ENCODE data around the gene TFDP2.

The TFDP2 gene

GRCh38 chr3:142127941-142128658 lies 21.2 kb downstream of the TFDP2 start:
- H3K27ac ChIP-seq (ENCODE audit: low read length), result no peak overlapping the region

GRCh38 chr3:142124243-142124642 lies 25.1 kb downstream of the TFDP2 start:
- Histone ChIP-seq H3K27me3 (ENCODE audit: control insufficient read depth in 1 of 2, insufficient read depth in 2 of 2, low read length in 2 of 2) (no peaks in the 10 kb centered on the region), H3K4me3 (ENCODE audit: low read length in 2 of 2) (no peak overlapping the region), H3K36me3 (ENCODE audit: control insufficient read depth in 2 of 2, insufficient read depth in 2 of 2, low read length in 2 of 2) (no peaks in the 10 kb centered on the region), H3K9me3 (ENCODE audit: control insufficient read depth in 2 of 2, low read length in 2 of 2) (no peaks in the 10 kb centered on the region), H3K4me1 (ENCODE audit: control insufficient read depth, insufficient read depth, low read length) (no peaks in the 10 kb centered on the region), H3K27ac (ENCODE audit: low read length) (no peak overlapping the region), H3K9ac (ENCODE audit: low read length in 2 of 2) (no peak overlapping the region)

More at GRCh38 chr3:142127941-142128658, 21.2 kb downstream of the TFDP2 start:
- no peaks in the 10 kb centered on the region for H3K36me3 ChIP-seq (ENCODE audit: control insufficient read depth in 2 of 2, insufficient read depth in 2 of 2, low read length in 2 of 2)
- H3K27me3 ChIP-seq (ENCODE audit: control insufficient read depth in 1 of 2, insufficient read depth in 2 of 2, low read length in 2 of 2), result no peaks in the 10 kb centered on the region
- H3K4me3 ChIP-seq (ENCODE audit: low read length in 2 of 2), result no peak overlapping the region
- no peaks in the 10 kb centered on the region for H3K9me3 ChIP-seq (ENCODE audit: control insufficient read depth in 2 of 2, low read length in 2 of 2)
- no peaks in the 10 kb centered on the region for H3K4me1 ChIP-seq (ENCODE audit: control insufficient read depth, insufficient read depth, low read length)
- no peak overlapping the region for H3K9ac ChIP-seq (ENCODE audit: low read length in 2 of 2)

GRCh38 chr3:142120707-142121106 lies 28.6 kb downstream of the TFDP2 start:
- Histone ChIP-seq H3K9ac (ENCODE audit: low read length in 2 of 2) (no peak overlapping the region), H3K36me3 (ENCODE audit: control insufficient read depth in 2 of 2, insufficient read depth in 2 of 2, low read length in 2 of 2) (no peaks in the 10 kb centered on the region), H3K27ac (ENCODE audit: low read length) (no peak overlapping the region)

DNA sequence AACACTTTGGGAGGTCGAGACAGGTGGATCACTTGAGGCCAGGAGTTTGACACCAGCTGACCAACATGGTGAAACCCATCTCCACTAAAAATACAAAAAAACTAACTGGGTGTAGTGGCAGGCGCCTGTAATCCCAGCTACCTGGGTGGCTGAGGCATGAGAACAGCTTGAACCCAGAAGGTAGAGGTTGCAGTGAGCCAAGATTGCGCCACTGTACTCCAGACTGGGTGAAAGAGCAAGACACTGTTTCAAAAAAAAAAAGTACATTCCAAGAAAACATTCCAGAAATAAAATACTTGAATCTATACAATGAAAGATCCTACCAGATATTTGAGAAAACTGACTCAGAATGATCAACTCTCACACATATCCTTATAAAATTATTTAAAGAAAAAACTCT lies 30.4 kb downstream of the TFDP2 start:
- Histone ChIP-seq H3K36me3 (ENCODE audit: control insufficient read depth in 2 of 2, insufficient read depth in 2 of 2, low read length in 2 of 2) (no peaks in the 10 kb centered on the region), H3K4me1 (ENCODE audit: control insufficient read depth, insufficient read depth, low read length) (no peaks in the 10 kb centered on the region), H3K4me3 (ENCODE audit: low read length in 2 of 2) (no peak overlapping the region), H3K9me3 (ENCODE audit: control insufficient read depth in 2 of 2, low read length in 2 of 2) (no peaks in the 10 kb centered on the region), H3K9ac (ENCODE audit: low read length in 2 of 2) (no peak overlapping the region), H3K27ac (ENCODE audit: low read length) (no peak overlapping the region), H3K27me3 (ENCODE audit: control insufficient read depth in 1 of 2, insufficient read depth in 2 of 2, low read length in 2 of 2) (no peaks in the 10 kb centered on the region)

More at GRCh38 chr3:142120707-142121106, 28.6 kb downstream of the TFDP2 start:
- H3K27me3 ChIP-seq (ENCODE audit: control insufficient read depth in 1 of 2, insufficient read depth in 2 of 2, low read length in 2 of 2), result no peaks in the 10 kb centered on the region
- H3K4me1 ChIP-seq (ENCODE audit: control insufficient read depth, insufficient read depth, low read length), result no peaks in the 10 kb centered on the region
- no peak overlapping the region for H3K4me3 ChIP-seq (ENCODE audit: low read length in 2 of 2)
- no peaks in the 10 kb centered on the region for H3K9me3 ChIP-seq (ENCODE audit: control insufficient read depth in 2 of 2, low read length in 2 of 2)

GRCh38 chr3:142117056-142117851 lies 32.1 kb downstream of the TFDP2 start:
- no peak overlapping the region for H3K4me3 ChIP-seq (ENCODE audit: low read length in 2 of 2)
- H3K27me3 ChIP-seq (ENCODE audit: control insufficient read depth in 1 of 2, insufficient read depth in 2 of 2, low read length in 2 of 2), result no peaks in the 10 kb centered on the region
- H3K36me3 ChIP-seq (ENCODE audit: control insufficient read depth in 2 of 2, insufficient read depth in 2 of 2, low read length in 2 of 2), result no peaks in the 10 kb centered on the region
- H3K9me3 ChIP-seq (ENCODE audit: control insufficient read depth in 2 of 2, low read length in 2 of 2), result no peaks in the 10 kb centered on the region
- no peak overlapping the region for H3K9ac ChIP-seq (ENCODE audit: low read length in 2 of 2)
- H3K4me1 ChIP-seq (ENCODE audit: control insufficient read depth, insufficient read depth, low read length), result no peaks in the 10 kb centered on the region
- H3K27ac ChIP-seq (ENCODE audit: low read length), result no peak overlapping the region

DNA sequence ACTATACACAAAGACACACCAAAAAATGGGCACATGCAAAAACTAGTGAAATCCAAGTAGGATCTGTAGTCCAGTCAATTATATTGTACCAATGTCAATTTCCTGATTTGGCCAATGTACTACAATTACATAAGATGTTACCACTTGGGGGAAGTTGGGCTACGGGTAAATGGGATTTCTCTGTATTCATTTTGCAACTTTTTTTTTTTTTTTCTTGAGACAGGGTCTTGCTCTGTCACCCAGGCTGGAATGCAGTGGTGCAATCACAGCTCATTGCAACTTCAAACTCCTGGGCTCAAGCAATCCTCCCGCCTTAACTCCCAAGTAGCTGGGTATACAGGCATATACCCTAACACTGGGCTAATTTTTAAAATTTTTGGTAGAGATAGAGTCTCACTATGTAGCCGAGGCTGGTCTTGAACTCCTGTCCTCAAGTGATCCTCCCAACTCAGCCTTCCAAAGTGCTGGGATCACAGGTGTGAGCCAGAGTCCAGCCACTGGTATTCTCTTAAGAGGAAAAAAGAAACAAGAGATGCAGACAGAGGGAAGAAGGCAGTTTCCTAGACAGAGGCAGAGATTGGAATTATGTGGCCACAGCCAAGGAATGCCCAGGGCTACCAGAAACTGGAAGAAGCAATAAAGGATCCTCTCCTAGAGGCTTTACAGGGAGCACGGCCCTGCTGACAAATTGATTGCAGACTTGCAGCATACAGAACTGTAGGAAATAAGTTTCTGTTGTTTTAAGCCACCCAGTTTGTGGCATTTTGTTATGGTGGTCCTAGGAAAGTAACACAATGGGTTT lies 33.3 kb downstream of the TFDP2 start:
- Histone ChIP-seq H3K9me3 (ENCODE audit: control insufficient read depth in 2 of 2, low read length in 2 of 2) (no peaks in the 10 kb centered on the region), H3K4me1 (ENCODE audit: control insufficient read depth, insufficient read depth, low read length) (no peaks in the 10 kb centered on the region), H3K4me3 (ENCODE audit: low read length in 2 of 2) (no peak overlapping the region), H3K27me3 (ENCODE audit: control insufficient read depth in 1 of 2, insufficient read depth in 2 of 2, low read length in 2 of 2) (no peaks in the 10 kb centered on the region), H3K27ac (ENCODE audit: low read length) (no peak overlapping the region), H3K9ac (ENCODE audit: low read length in 2 of 2) (no peak overlapping the region), H3K36me3 (ENCODE audit: control insufficient read depth in 2 of 2, insufficient read depth in 2 of 2, low read length in 2 of 2) (no peaks in the 10 kb centered on the region)

GRCh38 chr3:142112601-142113000 lies 36.7 kb downstream of the TFDP2 start:
- Histone ChIP-seq H3K36me3 (ENCODE audit: control insufficient read depth in 2 of 2, insufficient read depth in 2 of 2, low read length in 2 of 2) (no peaks in the 10 kb centered on the region), H3K9ac (ENCODE audit: low read length in 2 of 2) (no peak overlapping the region), H3K4me1 (ENCODE audit: control insufficient read depth, insufficient read depth, low read length) (no peaks in the 10 kb centered on the region), H3K27me3 (ENCODE audit: control insufficient read depth in 1 of 2, insufficient read depth in 2 of 2, low read length in 2 of 2) (no peaks in the 10 kb centered on the region), H3K4me3 (ENCODE audit: low read length in 2 of 2) (no peak overlapping the region), H3K9me3 (ENCODE audit: control insufficient read depth in 2 of 2, low read length in 2 of 2) (no peaks in the 10 kb centered on the region), H3K27ac (ENCODE audit: low read length) (no peak overlapping the region)

DNA sequence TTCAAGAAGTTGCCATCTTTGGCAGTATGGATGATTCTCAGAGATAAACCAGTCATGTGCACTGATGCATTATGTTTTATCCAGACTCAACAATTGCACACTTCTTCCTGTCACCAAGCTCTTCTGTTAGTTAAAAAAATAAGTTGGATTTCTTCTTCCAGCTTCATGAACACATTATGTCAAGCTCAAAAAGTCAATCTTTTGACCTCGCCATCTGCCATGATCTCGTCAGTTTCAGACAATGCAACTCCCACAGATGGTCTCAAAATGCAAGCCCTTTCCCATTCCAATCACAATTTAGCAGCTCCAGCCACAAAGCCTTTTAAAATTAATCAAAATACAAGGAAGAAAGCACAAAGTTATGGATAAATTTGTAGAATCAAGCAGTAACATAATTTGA lies 42.8 kb downstream of the TFDP2 start:
- Histone ChIP-seq H3K27me3 (ENCODE audit: control insufficient read depth in 1 of 2, insufficient read depth in 2 of 2, low read length in 2 of 2) (no peaks in the 10 kb centered on the region), H3K27ac (ENCODE audit: low read length) (no peak overlapping the region), H3K4me1 (ENCODE audit: control insufficient read depth, insufficient read depth, low read length) (no peaks in the 10 kb centered on the region), H3K4me3 (ENCODE audit: low read length in 2 of 2) (no peak overlapping the region), H3K36me3 (ENCODE audit: control insufficient read depth in 2 of 2, insufficient read depth in 2 of 2, low read length in 2 of 2) (no peaks in the 10 kb centered on the region), H3K9ac (ENCODE audit: low read length in 2 of 2) (no peak overlapping the region), H3K9me3 (ENCODE audit: control insufficient read depth in 2 of 2, low read length in 2 of 2) (no peaks in the 10 kb centered on the region)

DNA sequence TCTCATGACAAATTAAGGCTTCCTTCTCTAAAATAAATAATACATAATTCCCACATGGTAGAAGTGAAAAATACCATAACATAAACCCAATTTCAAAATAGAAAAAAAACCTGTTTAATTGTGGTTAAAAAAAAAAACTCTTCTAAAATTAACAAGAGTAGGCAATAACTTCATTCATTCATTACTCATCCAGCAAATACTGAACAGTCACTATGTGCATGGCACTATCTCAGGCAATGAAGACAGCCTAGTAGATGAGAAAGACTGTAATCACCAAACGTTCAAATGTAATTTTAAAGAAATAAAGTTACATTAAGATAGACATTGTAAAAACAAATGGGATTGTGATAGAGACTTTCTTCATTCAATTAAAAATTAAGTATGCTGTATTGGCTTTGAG lies 43.4 kb downstream of the TFDP2 start:
- Histone ChIP-seq H3K9me3 (ENCODE audit: control insufficient read depth in 2 of 2, low read length in 2 of 2) (no peaks in the 10 kb centered on the region), H3K27ac (ENCODE audit: low read length) (no peak overlapping the region), H3K9ac (ENCODE audit: low read length in 2 of 2) (no peak overlapping the region), H3K27me3 (ENCODE audit: control insufficient read depth in 1 of 2, insufficient read depth in 2 of 2, low read length in 2 of 2) (no peaks in the 10 kb centered on the region), H3K36me3 (ENCODE audit: control insufficient read depth in 2 of 2, insufficient read depth in 2 of 2, low read length in 2 of 2) (no peaks in the 10 kb centered on the region), H3K4me3 (ENCODE audit: low read length in 2 of 2) (no peak overlapping the region), H3K4me1 (ENCODE audit: control insufficient read depth, insufficient read depth, low read length) (no peaks in the 10 kb centered on the region)

DNA sequence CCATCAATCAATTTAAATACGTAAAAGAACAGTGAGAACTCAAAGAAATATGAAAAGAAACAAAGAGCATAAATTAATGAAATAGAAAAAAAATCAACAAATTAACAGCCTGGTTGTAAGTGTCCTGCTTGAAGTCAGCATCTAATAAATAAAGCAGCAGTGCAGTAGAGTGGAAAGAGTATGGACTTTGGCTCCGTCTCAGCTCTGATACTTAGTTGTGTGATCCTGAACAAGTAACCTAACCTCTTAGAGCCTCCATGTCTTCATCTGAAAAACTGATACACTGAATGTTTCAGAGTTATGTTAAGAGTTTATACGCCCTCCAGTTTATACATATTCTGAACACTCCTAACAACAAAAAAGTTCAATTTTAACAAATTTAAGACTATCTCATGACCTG lies 44.6 kb downstream of the TFDP2 start:
- no peaks in the 10 kb centered on the region for H3K4me1 ChIP-seq (ENCODE audit: control insufficient read depth, insufficient read depth, low read length)
- no peak overlapping the region for H3K4me3 ChIP-seq (ENCODE audit: low read length in 2 of 2)

More for the DNA sequence above, 44.6 kb downstream of the TFDP2 start:
- Histone ChIP-seq H3K9me3 (ENCODE audit: control insufficient read depth in 2 of 2, low read length in 2 of 2) (no peaks in the 10 kb centered on the region), H3K27ac (ENCODE audit: low read length) (no peak overlapping the region), H3K27me3 (ENCODE audit: control insufficient read depth in 1 of 2, insufficient read depth in 2 of 2, low read length in 2 of 2) (no peaks in the 10 kb centered on the region), H3K36me3 (ENCODE audit: control insufficient read depth in 2 of 2, insufficient read depth in 2 of 2, low read length in 2 of 2) (no peaks in the 10 kb centered on the region), H3K9ac (ENCODE audit: low read length in 2 of 2) (no peak overlapping the region)

Measured in stomach smooth muscle (tissue), 2 donors.